HL-60/S4 treated with phorbol 12-myristate 13-acetate at 8.2 ng/mL for 4 days and 3 days (cell line): Measurements from ENCODE around the gene MAS1.

ENCODE experiments used
- in situ Hi-C: fragments of 300-500 bp; cut with MboI; formaldehyde crosslinking; loops from 2 replicates; pipeline ENCODE4 v1.15.0; 2022; ENCODE audit warnings: low sequenced_read_pairs

Gene MAS1

GRCh38 chr6:159878341-159878740 lies 12.4 kb upstream of the MAS1 start:
- in situ Hi-C loops, result no loop called here

- in situ Hi-C loops, result no loop called here
Measured at GRCh38 chr6:159879856-159880255, 10.9 kb upstream of the MAS1 start.

GRCh38 chr6:159880412-159880975 lies 10.3 kb upstream of the MAS1 start:
- in situ Hi-C loops, result no loop called here

GRCh38 chr6:159884720-159885119 lies 6.1 kb upstream of the MAS1 start:
- in situ Hi-C loops, result no loop called here

- in situ Hi-C loops, result no loop called here
Measured at GRCh38 chr6:159886270-159886669, 4.5 kb upstream of the MAS1 start.

GRCh38 chr6:159887146-159887545 lies 3.6 kb upstream of the MAS1 start:
- in situ Hi-C loops, result no loop called here

- in situ Hi-C loops, result no loop called here
Measured at GRCh38 chr6:159887761-159888160, 3.0 kb upstream of the MAS1 start.

GRCh38 chr6:159890201-159890600 lies 587 bp upstream of the MAS1 start:
- in situ Hi-C loops, result no loop called here

GRCh38 chr6:159892053-159892452 lies 1.3 kb downstream of the MAS1 start:
- in situ Hi-C loops, result no loop called here

- in situ Hi-C loops, result no loop called here
Measured at GRCh38 chr6:159893064-159893463, 2.3 kb downstream of the MAS1 start.

- in situ Hi-C loops, result no loop called here
Measured at GRCh38 chr6:159894991-159895390, 4.2 kb downstream of the MAS1 start.

GRCh38 chr6:159897603-159898002 lies 6.8 kb downstream of the MAS1 start:
- in situ Hi-C loops, result no loop called here

- in situ Hi-C loops, result no loop called here
Measured at GRCh38 chr6:159898519-159898918, 7.7 kb downstream of the MAS1 start.

GRCh38 chr6:159899994-159900745 lies 9.4 kb downstream of the MAS1 start:
- in situ Hi-C loops, result no loop called here

GRCh38 chr6:159902620-159903019 lies 11.8 kb downstream of the MAS1 start:
- in situ Hi-C loops, result no loop called here

- in situ Hi-C loops, result no loop called here
Measured at GRCh38 chr6:159904497-159904911, 13.7 kb downstream of the MAS1 start.

- in situ Hi-C loops, result no loop called here
Measured at GRCh38 chr6:159906400-159906799, 15.6 kb downstream of the MAS1 start.

- in situ Hi-C loops, result no loop called here
Measured at GRCh38 chr6:159908535-159908934, 17.7 kb downstream of the MAS1 start.

- in situ Hi-C loops, result no loop called here
Measured at GRCh38 chr6:159908979-159909378, 18.2 kb downstream of the MAS1 start.

- in situ Hi-C loops, result no loop called here
Measured at GRCh38 chr6:159910342-159910741, 19.6 kb downstream of the MAS1 start.

GRCh38 chr6:159913375-159913774 lies 22.6 kb downstream of the MAS1 start:
- in situ Hi-C loops, result no loop called here

GRCh38 chr6:159913862-159914564 lies 23.2 kb downstream of the MAS1 start:
- in situ Hi-C loops, result no loop called here
